Activated T-cell treated with anti-CD3 and anti-CD28 coated beads for 4 hours (primary cell): ENCODE measurements around the gene MINDY1.

ENCODE experiments used
- DNase-seq: peaks from one replicate; pipeline ENCODE4 v3.0.0-alpha.2; 2020

The MINDY1 gene

GRCh38 chr1:150981805-150982712, 24.6 kb downstream of the MINDY1 start, which contains the start of gene ANXA9:
Gene ANXA9, plus strand, starts transcription at chr1:150982292. Its CDS starts 814 bp downstream, at chr1:150983106.
- DNase-seq = no peak

- DNase-seq = no peak
Observed at GRCh38 chr1:150981177-150981804, 25.4 kb downstream of the MINDY1 start.

- DNase-seq = peak; percentile 89
Observed at GRCh38 chr1:150979092-150980056, 27.3 kb downstream of the MINDY1 start.

- DNase-seq = peak; percentile 63
Observed at GRCh38 chr1:150976879-150977694, 29.6 kb downstream of the MINDY1 start.

GRCh38 chr1:150976401-150976821, 30.3 kb downstream of the MINDY1 start:
- no peak for DNase-seq

- DNase-seq = peak; percentile 59
Observed at GRCh38 chr1:150974580-150975478, 31.9 kb downstream of the MINDY1 start, which contains the start of gene CERS2. Gene CERS2, minus strand, starts transcription at chr1:150974835. Its CDS starts 5,745 bp downstream, at chr1:150969090.

- peak; percentile 14 for DNase-seq
Observed at GRCh38 chr1:150973836-150974579, 32.7 kb downstream of the MINDY1 start.

- no peak for DNase-seq
Observed at GRCh38 chr1:150973258-150973835, 33.4 kb downstream of the MINDY1 start.

GRCh38 chr1:150972417-150972940, 34.2 kb downstream of the MINDY1 start:
- DNase-seq = no peak

GRCh38 chr1:150971583-150972416, 34.9 kb downstream of the MINDY1 start:
- no peak for DNase-seq

GRCh38 chr1:150970808-150971582, 35.7 kb downstream of the MINDY1 start:
- no peak for DNase-seq

GRCh38 chr1:150969626-150970025, 37.1 kb downstream of the MINDY1 start:
- DNase-seq = no peak

GRCh38 chr1:150968491-150968890, 38.2 kb downstream of the MINDY1 start:
- no peak for DNase-seq

GRCh38 chr1:150967936-150968335, 38.8 kb downstream of the MINDY1 start:
- no peak for DNase-seq

- no peak for DNase-seq
Observed at GRCh38 chr1:150966011-150966410, 40.7 kb downstream of the MINDY1 start.

- DNase-seq = no peak
Observed at GRCh38 chr1:150965605-150966004, 41.1 kb downstream of the MINDY1 start.

GRCh38 chr1:150964164-150964489, 42.6 kb downstream of the MINDY1 start:
- DNase-seq = no peak
